ENCODE results near the gene RPUSD1.

GRCh38 chr16:803754-804080, 15.5 kb upstream of the RPUSD1 start:
- TF ChIP-seq POLR2A (IDR thresholded peaks at IDR 0.05): no peak
- no peak for TF ChIP-seq CTCF (IDR thresholded peaks at IDR 0.05)
- TF ChIP-seq EP300 (IDR thresholded peaks at IDR 0.05): no peak

Data from sigmoid colon (tissue), 4 donors.